Measurements from ENCODE around the gene TRIM63.

DNA sequence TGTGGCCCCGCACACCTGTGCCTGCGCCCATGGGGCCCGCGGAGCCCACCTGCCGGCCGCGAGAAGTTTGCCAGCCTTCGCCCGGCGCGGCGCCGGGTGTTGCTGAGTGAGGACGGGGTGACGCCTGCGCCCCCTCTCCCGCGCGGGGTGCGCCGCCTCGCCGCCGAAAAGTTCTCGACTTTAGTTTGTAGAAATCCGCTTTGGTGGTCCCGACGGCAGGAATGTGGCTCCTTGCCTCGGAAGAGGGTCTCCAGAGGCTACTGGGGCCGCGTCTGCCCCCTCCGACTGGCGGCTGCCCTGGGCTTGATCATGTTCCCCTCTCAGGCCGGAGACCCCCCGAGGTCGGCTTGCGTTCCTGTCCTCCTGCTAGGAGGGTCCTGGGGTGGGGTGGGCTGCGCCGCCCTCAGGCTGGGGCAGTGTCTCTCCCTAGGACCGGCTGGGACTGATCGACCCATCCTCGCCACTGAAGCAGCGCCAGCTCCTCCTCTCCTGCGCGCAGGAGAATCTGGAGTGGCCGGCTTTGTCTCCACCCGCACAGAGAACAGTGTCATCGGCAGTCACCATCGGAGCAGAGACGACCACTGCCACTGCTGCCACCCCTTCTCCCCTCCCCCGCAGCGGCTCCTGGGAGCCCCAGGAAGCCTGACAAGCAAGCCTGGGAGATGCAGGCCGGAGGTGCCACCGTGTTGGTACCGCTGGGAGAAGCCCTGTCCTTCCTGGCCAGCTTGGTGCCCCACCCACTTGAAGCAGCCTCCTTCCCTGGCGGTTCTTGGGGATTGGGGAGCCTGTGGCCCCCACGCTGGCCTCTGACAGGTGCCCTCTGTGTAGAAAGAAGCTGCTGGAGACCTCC lies 21.0 kb downstream of the TRIM63 start:
- TF ChIP-seq, protein P1, sequence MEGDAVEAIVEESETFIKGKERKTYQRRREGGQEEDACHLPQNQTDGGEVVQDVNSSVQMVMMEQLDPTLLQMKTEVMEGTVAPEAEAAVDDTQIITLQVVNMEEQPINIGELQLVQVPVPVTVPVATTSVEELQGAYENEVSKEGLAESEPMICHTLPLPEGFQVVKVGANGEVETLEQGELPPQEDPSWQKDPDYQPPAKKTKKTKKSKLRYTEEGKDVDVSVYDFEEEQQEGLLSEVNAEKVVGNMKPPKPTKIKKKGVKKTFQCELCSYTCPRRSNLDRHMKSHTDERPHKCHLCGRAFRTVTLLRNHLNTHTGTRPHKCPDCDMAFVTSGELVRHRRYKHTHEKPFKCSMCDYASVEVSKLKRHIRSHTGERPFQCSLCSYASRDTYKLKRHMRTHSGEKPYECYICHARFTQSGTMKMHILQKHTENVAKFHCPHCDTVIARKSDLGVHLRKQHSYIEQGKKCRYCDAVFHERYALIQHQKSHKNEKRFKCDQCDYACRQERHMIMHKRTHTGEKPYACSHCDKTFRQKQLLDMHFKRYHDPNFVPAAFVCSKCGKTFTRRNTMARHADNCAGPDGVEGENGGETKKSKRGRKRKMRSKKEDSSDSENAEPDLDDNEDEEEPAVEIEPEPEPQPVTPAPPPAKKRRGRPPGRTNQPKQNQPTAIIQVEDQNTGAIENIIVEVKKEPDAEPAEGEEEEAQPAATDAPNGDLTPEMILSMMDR (conservative IDR thresholded peaks at IDR 0.05; ENCODE audit: low read length) = no peak
- TF ChIP-seq EZH2phosphoT487 (IDR thresholded peaks at IDR 0.05; ENCODE audit: borderline replicate concordance, low read depth, low read length) = no peak

Measured in OCI-LY7 (cell line).